HG02678 (cell line): ENCODE measurements around the gene INTS3.

Source experiments
- ATAC-seq: cut with Tn5 transposase; IDR thresholded peaks from one replicate; pipeline ENCODE4 v1.9.1; 2021; ENCODE audit warnings: mild to moderate bottlenecking, moderate library complexity; ENCODE audit not compliant: unreplicated experiment

The INTS3 gene, protein sequence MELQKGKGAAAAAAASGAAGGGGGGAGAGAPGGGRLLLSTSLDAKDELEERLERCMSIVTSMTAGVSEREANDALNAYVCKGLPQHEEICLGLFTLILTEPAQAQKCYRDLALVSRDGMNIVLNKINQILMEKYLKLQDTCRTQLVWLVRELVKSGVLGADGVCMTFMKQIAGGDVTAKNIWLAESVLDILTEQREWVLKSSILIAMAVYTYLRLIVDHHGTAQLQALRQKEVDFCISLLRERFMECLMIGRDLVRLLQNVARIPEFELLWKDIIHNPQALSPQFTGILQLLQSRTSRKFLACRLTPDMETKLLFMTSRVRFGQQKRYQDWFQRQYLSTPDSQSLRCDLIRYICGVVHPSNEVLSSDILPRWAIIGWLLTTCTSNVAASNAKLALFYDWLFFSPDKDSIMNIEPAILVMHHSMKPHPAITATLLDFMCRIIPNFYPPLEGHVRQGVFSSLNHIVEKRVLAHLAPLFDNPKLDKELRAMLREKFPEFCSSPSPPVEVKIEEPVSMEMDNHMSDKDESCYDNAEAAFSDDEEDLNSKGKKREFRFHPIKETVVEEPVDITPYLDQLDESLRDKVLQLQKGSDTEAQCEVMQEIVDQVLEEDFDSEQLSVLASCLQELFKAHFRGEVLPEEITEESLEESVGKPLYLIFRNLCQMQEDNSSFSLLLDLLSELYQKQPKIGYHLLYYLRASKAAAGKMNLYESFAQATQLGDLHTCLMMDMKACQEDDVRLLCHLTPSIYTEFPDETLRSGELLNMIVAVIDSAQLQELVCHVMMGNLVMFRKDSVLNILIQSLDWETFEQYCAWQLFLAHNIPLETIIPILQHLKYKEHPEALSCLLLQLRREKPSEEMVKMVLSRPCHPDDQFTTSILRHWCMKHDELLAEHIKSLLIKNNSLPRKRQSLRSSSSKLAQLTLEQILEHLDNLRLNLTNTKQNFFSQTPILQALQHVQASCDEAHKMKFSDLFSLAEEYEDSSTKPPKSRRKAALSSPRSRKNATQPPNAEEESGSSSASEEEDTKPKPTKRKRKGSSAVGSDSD

DNA sequence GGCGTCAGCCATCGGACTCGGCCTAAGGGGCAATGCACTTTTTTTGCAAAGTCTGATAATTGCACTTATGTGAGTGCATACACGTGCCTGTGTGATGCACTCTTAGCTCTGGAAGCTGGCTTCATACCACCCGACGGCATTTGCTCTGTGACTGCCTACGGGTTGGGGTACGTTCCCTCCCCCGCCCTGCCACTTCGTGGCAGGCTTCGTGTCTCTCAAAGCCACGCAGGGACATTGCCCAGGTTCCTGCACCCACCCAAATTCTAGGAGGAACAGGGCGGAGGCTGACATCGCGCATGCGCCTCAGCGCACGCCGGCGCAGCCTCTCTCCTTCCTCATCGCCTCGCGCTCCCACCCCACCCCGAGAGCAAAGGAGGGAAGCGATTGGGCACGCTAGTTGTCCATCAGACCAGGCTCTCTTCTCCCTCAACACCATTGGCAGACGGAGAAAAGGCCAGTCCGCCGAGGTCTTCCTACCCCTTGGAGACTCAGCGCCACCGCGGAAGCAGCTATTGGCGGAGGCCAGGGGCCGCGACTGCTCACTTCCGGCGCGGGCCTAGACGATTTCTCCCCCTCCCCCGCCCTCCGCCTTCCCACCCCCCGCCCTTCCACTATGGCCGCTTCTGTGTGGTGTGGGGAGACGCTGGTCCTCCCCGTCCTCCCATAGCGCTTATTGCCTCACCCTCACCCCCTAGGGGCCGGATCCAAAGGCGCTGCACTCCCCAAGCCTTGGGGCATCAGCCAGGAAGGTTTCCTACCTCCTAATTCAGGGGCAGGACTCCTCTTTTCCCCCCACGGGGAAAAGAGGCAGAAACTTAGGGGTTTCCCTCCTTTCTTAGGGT lies at the start of gene INTS3:
TSS of gene INTS3 (plus strand) at position 588 of the 842 bp plus-strand sequence. CDS start 585 bp downstream, outside the sequence.
- peak; percentile 97 for ATAC-seq

GRCh38 chr1:153678519-153679336 lies 49.1 kb upstream of the INTS3 start, which contains the start of gene NPR1:
Gene NPR1 (plus strand): TSS chr1:153678688. CDS start chr1:153679109, 421 bp downstream.
- ATAC-seq = peak; percentile 21

DNA sequence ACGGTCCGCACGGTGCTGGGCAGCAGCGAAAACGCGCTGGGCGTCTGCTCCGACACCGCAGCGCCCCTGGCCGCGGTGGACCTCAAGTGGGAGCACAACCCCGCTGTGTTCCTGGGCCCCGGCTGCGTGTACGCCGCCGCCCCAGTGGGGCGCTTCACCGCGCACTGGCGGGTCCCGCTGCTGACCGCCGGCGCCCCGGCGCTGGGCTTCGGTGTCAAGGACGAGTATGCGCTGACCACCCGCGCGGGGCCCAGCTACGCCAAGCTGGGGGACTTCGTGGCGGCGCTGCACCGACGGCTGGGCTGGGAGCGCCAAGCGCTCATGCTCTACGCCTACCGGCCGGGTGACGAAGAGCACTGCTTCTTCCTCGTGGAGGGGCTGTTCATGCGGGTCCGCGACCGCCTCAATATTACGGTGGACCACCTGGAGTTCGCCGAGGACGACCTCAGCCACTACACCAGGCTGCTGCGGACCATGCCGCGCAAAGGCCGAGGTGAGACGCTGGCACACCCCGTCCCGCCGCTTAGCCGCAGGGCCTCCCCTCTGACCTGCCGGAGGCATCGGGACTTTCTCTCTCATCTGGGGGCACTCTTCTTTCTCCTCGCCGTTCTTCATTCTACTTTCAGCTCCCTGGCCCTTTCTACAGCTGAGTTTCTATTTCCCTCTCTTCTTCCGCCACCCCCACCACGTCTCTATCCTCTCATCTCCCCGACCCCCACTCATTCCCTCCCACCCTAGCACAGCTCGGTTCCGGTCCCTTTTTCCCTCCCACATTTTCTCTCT lies 48.3 kb upstream of the INTS3 start:
- ATAC-seq = peak; percentile 47

GRCh38 chr1:153680120-153680403 lies 47.8 kb upstream of the INTS3 start:
- ATAC-seq = no peak

GRCh38 chr1:153682730-153683129 lies 45.1 kb upstream of the INTS3 start:
- no peak for ATAC-seq

GRCh38 chr1:153683854-153684253 lies 44.0 kb upstream of the INTS3 start:
- no peak for ATAC-seq

DNA sequence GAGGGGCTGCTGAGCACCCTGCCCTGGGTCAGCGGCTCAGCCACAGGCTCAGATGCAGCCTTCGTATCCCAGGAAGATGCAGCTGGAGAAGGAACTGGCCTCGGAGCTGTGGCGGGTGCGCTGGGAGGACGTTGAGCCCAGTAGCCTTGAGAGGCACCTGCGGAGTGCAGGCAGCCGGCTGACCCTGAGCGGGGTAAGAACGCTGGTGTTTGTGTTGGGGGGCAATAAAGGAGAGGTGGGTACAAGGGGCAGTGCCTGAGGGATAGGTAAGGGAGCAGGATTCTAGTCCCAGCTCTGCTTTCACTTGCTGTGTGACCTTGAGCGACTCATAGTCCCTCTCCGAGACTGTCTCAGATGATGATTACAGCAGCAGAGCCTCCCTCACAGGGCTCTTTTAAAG lies 43.0 kb upstream of the INTS3 start:
- ATAC-seq = no peak

- no peak for ATAC-seq
These were observed 42.1 kb upstream of the INTS3 start for GRCh38 chr1:153685544-153686340.

GRCh38 chr1:153687346-153688125 lies 40.3 kb upstream of the INTS3 start:
- ATAC-seq = no peak

DNA sequence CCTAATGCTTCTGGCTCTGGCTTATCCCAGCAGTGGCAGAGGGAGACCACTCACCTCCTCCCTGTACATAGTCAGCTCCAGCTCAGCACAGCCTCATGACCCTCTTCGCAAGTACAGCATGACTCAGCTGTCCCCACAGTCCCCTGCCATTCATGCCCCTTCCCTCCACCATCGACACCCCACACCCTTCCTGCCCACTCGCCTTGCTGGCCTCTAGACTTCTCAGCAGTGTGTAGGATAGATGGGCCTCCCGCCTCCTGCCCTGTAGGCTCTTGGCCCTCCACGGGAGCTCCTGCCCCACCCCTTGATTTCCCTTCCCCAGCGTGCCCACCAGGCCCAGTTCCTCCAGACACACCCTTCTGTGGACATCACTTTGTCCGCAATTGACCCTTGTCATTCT lies 39.6 kb upstream of the INTS3 start:
- no peak for ATAC-seq

DNA sequence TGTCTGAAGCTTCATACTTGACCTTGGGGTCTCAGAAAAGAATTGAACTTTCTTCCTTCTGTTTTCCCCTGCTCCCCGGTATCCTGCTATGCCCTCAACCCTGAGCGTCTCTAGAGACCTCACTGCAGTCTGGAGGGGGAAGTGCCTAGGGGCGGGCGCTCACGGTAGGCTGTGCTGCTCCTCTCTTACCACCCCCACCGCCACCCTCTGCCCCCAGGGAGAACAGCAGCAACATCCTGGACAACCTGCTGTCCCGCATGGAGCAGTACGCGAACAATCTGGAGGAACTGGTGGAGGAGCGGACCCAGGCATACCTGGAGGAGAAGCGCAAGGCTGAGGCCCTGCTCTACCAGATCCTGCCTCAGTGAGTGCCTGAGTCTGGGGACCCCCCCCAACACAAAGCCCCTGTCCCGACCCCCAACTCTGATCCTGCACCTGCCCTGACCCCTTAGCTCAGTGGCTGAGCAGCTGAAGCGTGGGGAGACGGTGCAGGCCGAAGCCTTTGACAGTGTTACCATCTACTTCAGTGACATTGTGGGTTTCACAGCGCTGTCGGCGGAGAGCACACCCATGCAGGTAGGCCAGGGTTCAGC lies 39.0 kb upstream of the INTS3 start:
- ATAC-seq = no peak

DNA sequence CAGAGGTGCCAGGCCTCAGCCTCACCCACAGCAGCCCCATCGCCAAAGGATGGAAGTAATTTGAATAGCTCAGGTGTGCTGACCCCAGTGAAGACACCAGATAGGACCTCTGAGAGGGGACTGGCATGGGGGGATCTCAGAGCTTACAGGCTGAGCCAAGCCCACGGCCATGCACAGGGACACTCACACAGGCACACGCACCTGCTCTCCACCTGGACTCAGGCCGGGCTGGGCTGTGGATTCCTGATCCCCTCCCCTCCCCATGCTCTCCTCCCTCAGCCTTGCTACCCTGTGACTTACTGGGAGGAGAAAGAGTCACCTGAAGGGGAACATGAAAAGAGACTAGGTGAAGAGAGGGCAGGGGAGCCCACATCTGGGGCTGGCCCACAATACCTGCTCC lies 34.4 kb upstream of the INTS3 start:
- no peak for ATAC-seq

- no peak for ATAC-seq
These were observed 31.1 kb upstream of the INTS3 start for GRCh38 chr1:153696741-153697140.

- no peak for ATAC-seq
These were observed 30.4 kb upstream of the INTS3 start for GRCh38 chr1:153697191-153698019.

- no peak for ATAC-seq
These were observed 29.6 kb upstream of the INTS3 start for GRCh38 chr1:153698020-153698922.
